ENCODE results near the gene MALRD1. TPM values are rescaled to one million over a fixed set of nuclear protein-coding genes. Genes with fewer than 3 reads are reported as not detected.
"Not testable (repeated sequence)": the region's sequence is repeated elsewhere in the genome, so short reads cannot be mapped to it uniquely, and the experiment has no call there.

The MALRD1 gene
- total and polyA plus RNA-seq, 4 donors, result 0.17 to 17.9 (median 4.1) TPM

- 69 to 74% methylated on average over 4 of the region's 4 CpGs for WGBS, 2 donors
- not testable (repeated sequence) for ATAC-seq (ENCODE audit: insufficient read depth, low FRiP score)
Measured at GRCh38 chr10:19742144-19742543, 693.5 kb downstream of the MALRD1 start.

DNA sequence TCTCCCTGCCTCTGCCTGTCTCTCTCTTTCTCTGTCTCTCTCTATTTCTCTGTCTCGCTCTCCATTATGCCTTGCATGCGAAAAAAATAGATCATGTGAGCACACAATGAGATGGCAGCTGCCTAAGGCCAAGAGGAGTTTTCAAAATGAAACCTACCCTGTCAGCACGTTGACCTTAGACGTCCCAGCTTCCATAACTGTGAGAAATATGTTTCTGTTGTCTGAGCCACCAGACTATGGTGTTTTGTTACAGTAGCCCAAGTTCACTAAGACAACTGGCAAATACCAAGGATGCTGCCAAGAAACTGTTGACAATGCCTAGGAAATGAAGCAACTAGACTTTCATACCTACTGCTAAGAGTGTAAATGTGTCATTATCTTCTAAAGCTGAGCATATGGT, 697.1 kb downstream of the MALRD1 start:
- no peak overlapping the region for H3K4me3 ChIP-seq
- TF ChIP-seq, protein P1, sequence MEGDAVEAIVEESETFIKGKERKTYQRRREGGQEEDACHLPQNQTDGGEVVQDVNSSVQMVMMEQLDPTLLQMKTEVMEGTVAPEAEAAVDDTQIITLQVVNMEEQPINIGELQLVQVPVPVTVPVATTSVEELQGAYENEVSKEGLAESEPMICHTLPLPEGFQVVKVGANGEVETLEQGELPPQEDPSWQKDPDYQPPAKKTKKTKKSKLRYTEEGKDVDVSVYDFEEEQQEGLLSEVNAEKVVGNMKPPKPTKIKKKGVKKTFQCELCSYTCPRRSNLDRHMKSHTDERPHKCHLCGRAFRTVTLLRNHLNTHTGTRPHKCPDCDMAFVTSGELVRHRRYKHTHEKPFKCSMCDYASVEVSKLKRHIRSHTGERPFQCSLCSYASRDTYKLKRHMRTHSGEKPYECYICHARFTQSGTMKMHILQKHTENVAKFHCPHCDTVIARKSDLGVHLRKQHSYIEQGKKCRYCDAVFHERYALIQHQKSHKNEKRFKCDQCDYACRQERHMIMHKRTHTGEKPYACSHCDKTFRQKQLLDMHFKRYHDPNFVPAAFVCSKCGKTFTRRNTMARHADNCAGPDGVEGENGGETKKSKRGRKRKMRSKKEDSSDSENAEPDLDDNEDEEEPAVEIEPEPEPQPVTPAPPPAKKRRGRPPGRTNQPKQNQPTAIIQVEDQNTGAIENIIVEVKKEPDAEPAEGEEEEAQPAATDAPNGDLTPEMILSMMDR (IDR thresholded peaks at IDR 0.05; ENCODE audit: control extremely low read depth, extremely low read depth), result no peak
- DNase-seq (no peak), ATAC-seq (ENCODE audit: insufficient read depth, low FRiP score) (no peak)
- peaks cover 0 to 2% (median 0%) of the 10 kb centered on the region in 4 donors for H3K9me3 ChIP-seq (ENCODE audit: control insufficient read depth in 4 of 4, insufficient read depth in 3 of 4, low read length in 3 of 4)
- no peak overlapping the region for H3K27ac ChIP-seq (ENCODE audit: low read depth in 1 of 2, low read length in 1 of 2)
- 90 to 93% methylated on average over 4 of the region's 4 CpGs for WGBS, 2 donors
- H3K36me3 ChIP-seq (ENCODE audit: control insufficient read depth in 4 of 4, insufficient read depth in 4 of 4, low read length in 4 of 4), result no peaks in the 10 kb centered on the region
- no peak overlapping the region for H3K9ac ChIP-seq (ENCODE audit: insufficient read depth in 1 of 2, low read length in 2 of 2)
- no peaks in the 10 kb centered on the region for H3K27me3 ChIP-seq (ENCODE audit: control insufficient read depth in 3 of 3, insufficient read depth in 3 of 3, low read length in 2 of 3)
- no peaks in the 10 kb centered on the region for H3K4me1 ChIP-seq (ENCODE audit: control insufficient read depth in 5 of 5, insufficient read depth in 5 of 5, low read length in 5 of 5)

More at GRCh38 chr10:19742144-19742543, 693.5 kb downstream of the MALRD1 start:
- H3K4me3 ChIP-seq; H3K27ac ChIP-seq (ENCODE audit: low read depth in 1 of 2, low read length in 1 of 2); H3K9ac ChIP-seq (ENCODE audit: insufficient read depth in 1 of 2, low read length in 2 of 2); H3K27me3 ChIP-seq (ENCODE audit: control insufficient read depth in 3 of 3, insufficient read depth in 3 of 3, low read length in 2 of 3); H3K4me1 ChIP-seq (ENCODE audit: control insufficient read depth in 5 of 5, insufficient read depth in 5 of 5, low read length in 5 of 5); H3K9me3 ChIP-seq (ENCODE audit: control insufficient read depth in 4 of 4, insufficient read depth in 3 of 4, low read length in 3 of 4); H3K36me3 ChIP-seq (ENCODE audit: control insufficient read depth in 4 of 4, insufficient read depth in 4 of 4, low read length in 4 of 4); DNase-seq: not testable (repeated sequence)

GRCh38 chr10:19749185-19749729, 700.7 kb downstream of the MALRD1 start:
- ATAC-seq (ENCODE audit: insufficient read depth, low FRiP score) (no peak), DNase-seq (no peak)
- Histone ChIP-seq H3K36me3 (ENCODE audit: control insufficient read depth in 4 of 4, insufficient read depth in 4 of 4, low read length in 4 of 4) (no peaks in the 10 kb centered on the region), H3K27me3 (ENCODE audit: control insufficient read depth in 3 of 3, insufficient read depth in 3 of 3, low read length in 2 of 3) (no peaks in the 10 kb centered on the region), H3K27ac (ENCODE audit: low read depth in 1 of 2, low read length in 1 of 2) (no peak overlapping the region), H3K9ac (ENCODE audit: insufficient read depth in 1 of 2, low read length in 2 of 2) (no peak overlapping the region), H3K4me3 (no peak overlapping the region), H3K4me1 (ENCODE audit: control insufficient read depth in 5 of 5, insufficient read depth in 5 of 5, low read length in 5 of 5) (no peaks in the 10 kb centered on the region), H3K9me3 (ENCODE audit: control insufficient read depth in 4 of 4, insufficient read depth in 3 of 4, low read length in 3 of 4) (peaks cover 0 to 2% (median 0%) of the 10 kb centered on the region in 4 donors)
- TF ChIP-seq, protein P1 (IDR thresholded peaks at IDR 0.05; ENCODE audit: control extremely low read depth, extremely low read depth), result no peak

DNA sequence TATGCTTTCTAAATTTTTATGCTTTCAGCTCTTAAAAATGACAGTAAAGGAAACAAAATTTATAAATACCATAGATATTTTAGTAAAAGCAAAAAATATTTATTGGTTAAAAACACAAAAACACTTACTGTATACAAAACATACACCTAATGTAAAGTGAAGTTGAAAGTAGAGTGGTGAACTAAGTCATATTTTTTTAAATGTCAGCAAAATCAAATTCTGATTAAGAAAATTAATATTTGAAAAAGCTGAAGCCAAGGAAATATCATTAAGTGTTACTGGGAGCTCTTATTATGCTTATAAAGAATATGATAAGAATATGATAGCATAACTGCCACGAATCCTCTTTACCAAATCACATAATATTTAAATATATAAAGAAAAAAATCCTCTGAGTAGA, 702.4 kb downstream of the MALRD1 start:
- TF ChIP-seq, protein P1 (IDR thresholded peaks at IDR 0.05; ENCODE audit: control extremely low read depth, extremely low read depth), result no peak
- Histone ChIP-seq H3K9ac (ENCODE audit: insufficient read depth in 1 of 2, low read length in 2 of 2) (no peak overlapping the region), H3K4me3 (no peak overlapping the region), H3K36me3 (ENCODE audit: control insufficient read depth in 4 of 4, insufficient read depth in 4 of 4, low read length in 4 of 4) (no peaks in the 10 kb centered on the region), H3K27ac (ENCODE audit: low read depth in 1 of 2, low read length in 1 of 2) (no peak overlapping the region), H3K9me3 (ENCODE audit: control insufficient read depth in 4 of 4, insufficient read depth in 3 of 4, low read length in 3 of 4) (peaks cover 0 to 2% (median 0%) of the 10 kb centered on the region in 4 donors), H3K27me3 (ENCODE audit: control insufficient read depth in 3 of 3, insufficient read depth in 3 of 3, low read length in 2 of 3) (no peaks in the 10 kb centered on the region), H3K4me1 (ENCODE audit: control insufficient read depth in 5 of 5, insufficient read depth in 5 of 5, low read length in 5 of 5) (no peaks in the 10 kb centered on the region)
- DNase-seq, result no peak
- 87 to 93% methylated on average over 1 of the region's 1 CpG for WGBS, 2 donors
- no peak for ATAC-seq (ENCODE audit: insufficient read depth, low FRiP score)
